ENCODE data around the gene MZT2A.
"Not testable (repeated sequence)": the region's sequence is repeated elsewhere in the genome, so short reads cannot be mapped to it uniquely, and the experiment has no call there.

Gene MZT2A

DNA sequence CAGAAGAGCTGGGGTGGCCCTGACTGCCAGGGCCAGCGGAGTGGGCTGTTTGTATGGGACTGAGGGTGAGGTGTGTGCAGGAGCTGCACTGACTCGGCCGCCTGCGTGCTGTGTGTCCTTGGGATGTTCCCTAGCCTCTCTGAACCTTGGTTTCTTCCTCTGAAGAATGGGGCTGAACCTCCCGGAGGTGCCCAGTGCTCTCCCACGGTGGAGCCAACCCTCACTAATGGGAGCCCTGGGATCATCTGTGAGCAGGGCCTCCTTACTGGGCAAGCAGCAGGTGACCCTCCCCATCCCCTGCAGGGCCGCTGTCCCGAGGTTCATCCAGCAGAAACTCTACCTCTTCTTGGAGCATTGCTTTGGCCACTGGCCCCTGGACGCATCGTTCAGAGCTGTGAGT is 23.8 kb upstream of the MZT2A start:
- TF ChIP-seq, protein P1, sequence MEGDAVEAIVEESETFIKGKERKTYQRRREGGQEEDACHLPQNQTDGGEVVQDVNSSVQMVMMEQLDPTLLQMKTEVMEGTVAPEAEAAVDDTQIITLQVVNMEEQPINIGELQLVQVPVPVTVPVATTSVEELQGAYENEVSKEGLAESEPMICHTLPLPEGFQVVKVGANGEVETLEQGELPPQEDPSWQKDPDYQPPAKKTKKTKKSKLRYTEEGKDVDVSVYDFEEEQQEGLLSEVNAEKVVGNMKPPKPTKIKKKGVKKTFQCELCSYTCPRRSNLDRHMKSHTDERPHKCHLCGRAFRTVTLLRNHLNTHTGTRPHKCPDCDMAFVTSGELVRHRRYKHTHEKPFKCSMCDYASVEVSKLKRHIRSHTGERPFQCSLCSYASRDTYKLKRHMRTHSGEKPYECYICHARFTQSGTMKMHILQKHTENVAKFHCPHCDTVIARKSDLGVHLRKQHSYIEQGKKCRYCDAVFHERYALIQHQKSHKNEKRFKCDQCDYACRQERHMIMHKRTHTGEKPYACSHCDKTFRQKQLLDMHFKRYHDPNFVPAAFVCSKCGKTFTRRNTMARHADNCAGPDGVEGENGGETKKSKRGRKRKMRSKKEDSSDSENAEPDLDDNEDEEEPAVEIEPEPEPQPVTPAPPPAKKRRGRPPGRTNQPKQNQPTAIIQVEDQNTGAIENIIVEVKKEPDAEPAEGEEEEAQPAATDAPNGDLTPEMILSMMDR (IDR thresholded peaks at IDR 0.05; ENCODE audit: low read depth, low read length), result no peak
- Histone ChIP-seq H3K36me3 (no peaks in the 10 kb centered on the region), H3K9me3 (ENCODE audit: severe bottlenecking) (no peaks in the 10 kb centered on the region), H3K27me3 (ENCODE audit: insufficient read depth, low read depth, severe bottlenecking) (no peaks in the 10 kb centered on the region), H3K4me3 (ENCODE audit: low read depth, low read length) (no peak overlapping the region), H3K27ac (no peak overlapping the region)
- no peak for DNase-seq

DNA sequence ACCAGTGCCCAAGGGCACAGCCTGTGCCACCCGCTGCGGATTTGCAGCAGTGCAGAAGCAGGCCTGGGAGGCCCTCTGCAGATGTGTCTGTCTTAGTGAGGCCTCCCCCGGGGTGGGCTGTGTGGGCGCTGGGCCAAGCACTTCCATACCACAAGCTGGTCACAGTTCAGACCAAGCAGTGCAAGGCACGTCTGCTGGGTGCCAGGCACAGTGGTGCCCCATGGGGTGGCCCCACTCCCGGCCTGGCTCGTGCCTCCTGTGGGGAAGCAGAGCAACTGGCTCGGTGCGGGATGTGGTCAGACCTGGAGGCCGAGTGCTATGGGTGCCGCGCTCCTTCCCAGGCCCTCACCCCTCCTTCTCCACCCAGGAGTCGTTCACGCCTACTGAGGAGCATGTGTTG is 23.0 kb upstream of the MZT2A start:
- H3K27me3 ChIP-seq (ENCODE audit: insufficient read depth, low read depth, severe bottlenecking); H3K9me3 ChIP-seq (ENCODE audit: severe bottlenecking); H3K27ac ChIP-seq; DNase-seq; H3K36me3 ChIP-seq; H3K4me3 ChIP-seq (ENCODE audit: low read depth, low read length): not testable (repeated sequence)

DNA sequence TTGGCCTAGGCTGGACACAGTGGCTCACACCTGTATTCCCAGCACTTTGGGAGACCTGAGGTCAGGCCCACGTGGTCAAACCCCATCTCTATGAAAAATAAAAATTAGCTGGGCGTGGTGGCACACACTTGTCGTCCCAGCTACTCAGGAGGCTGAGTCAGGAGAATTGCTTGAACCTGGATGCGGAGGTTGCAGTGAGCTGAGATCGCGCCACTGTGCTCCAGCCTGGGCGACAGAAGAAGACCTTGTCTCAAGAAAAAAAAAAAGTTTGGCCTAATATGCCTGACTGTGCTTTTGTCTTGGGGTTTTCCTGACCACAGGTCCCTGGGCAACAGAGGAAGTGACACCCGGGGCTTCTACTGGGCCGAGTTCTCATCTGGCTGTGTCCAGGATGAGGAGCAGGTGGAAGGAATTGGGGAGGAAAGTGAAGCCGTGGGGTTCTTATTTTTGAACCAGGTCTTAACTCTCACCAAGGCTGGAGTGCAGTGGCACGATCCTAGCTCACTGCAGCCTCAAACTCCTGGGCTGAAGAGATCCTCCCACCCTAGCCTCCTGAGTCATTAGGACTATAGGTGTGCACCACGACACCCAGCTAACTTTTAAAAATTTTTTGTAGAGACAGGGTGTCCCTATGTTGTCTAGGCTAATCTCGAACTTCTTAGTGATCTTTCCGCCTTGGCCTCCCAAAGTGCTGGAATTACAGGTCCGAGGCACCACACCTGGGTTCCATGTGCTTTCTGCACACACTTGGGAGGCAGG is 22.4 kb upstream of the MZT2A start:
- not testable (repeated sequence) for H3K36me3 ChIP-seq; H3K27me3 ChIP-seq (ENCODE audit: insufficient read depth, low read depth, severe bottlenecking); H3K4me3 ChIP-seq (ENCODE audit: low read depth, low read length); H3K9me3 ChIP-seq (ENCODE audit: severe bottlenecking); H3K27ac ChIP-seq; DNase-seq

DNA sequence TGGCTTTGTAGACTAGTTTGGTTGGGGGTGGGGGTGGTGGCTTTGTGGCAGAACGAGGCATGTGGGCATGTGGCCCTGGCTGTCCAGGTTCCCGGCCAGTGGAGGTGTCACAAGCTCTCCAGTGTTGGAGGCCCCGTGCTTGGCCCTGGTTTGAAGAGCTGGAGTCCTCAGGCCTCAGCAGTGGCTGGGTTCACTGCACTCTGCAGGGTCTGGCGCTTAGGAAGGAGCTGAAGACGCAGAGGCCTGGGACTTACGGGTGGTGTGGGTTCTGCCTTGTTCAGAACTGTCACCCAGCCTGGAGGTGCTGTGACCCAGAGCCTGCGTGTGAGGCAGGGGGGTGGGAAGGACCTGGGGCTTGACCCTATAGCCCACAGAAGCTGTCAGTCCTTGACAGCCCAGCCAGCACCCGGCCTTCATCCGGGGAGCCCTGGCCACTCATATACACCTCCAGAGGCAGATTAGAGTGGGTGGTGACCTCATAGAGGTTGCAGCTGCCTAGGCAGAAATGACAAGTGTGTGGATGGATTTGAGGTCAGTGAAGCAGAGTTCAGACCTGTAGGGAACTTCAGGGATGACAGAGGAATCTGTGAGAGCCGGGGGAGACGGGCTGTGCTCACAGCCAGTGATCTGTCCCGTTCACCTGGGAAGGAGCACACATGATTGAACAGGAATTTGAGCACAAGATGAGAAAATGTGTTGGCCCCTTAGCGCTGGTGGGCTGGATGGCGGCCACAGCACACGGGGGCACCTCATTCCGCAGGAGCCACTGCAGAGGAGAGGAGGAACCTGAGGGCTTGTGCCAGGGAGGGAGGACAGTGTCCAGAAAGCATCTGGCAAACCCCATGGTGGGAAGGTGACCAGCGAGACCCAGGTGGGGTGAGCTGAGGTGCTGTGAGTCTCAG is 20.0 kb upstream of the MZT2A start:
- H3K9me3 ChIP-seq (ENCODE audit: severe bottlenecking); H3K4me3 ChIP-seq (ENCODE audit: low read depth, low read length); H3K27me3 ChIP-seq (ENCODE audit: insufficient read depth, low read depth, severe bottlenecking); H3K36me3 ChIP-seq; DNase-seq; H3K27ac ChIP-seq: not testable (repeated sequence)

DNA sequence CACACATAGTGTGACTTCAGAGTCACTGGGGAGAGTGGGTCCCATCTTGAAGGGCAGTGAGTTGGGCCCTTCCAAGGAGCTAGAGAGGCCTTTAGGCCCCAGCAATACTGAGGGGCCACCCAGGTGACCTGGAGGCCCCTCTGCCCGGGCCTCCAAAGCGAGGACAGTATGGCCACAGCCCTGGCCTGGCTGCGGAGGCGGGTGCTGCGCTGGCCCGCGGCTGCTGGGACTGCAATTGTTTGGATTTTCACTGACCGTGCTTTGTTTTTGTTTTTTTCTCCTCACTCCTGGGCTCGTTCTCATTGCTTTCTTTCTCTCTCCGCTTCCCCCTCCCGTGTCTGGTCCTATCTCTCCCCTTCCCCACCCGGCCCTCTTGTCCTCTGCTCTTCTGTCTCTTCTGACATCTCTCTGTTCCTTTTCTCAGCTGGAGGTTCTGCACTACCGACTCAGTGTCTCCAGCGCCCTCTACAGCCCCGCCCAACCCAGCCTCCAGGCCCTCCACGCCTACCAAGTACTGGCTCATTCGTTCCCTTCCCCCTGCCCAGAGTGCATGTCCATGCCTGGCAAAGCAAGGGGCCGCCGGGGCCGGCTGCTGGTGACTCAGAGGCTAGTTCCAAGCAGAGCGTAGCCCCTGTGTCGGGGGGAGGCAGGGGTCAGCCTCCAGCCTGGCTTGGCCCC is 19.2 kb upstream of the MZT2A start:
- not testable (repeated sequence) for H3K36me3 ChIP-seq; H3K27me3 ChIP-seq (ENCODE audit: insufficient read depth, low read depth, severe bottlenecking); DNase-seq; H3K9me3 ChIP-seq (ENCODE audit: severe bottlenecking); H3K27ac ChIP-seq; H3K4me3 ChIP-seq (ENCODE audit: low read depth, low read length)

DNA sequence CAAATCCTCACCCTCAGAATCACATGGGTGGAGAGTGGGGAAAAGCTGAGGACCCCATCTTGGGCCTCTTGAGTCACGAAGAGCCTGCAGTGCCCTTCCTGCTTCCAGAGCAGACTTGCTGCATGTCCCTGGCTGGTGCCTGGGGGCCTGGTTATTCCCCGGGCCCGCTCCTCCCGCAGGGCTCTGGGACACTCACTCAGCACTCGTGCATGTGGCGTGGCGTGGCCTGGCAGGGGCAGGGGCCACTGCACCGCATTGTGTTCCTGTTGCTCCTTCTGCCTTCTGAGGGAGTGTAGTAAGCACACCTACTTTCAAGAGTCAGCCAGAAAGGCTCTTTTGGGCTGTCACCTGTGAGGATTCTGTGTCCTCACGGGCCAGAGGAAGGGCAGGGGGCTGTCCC is 17.4 kb upstream of the MZT2A start:
- H3K27me3 ChIP-seq (ENCODE audit: insufficient read depth, low read depth, severe bottlenecking), result no peaks in the 10 kb centered on the region
- DNase-seq, result no peak
- TF ChIP-seq, protein P1 (IDR thresholded peaks at IDR 0.05; ENCODE audit: low read depth, low read length), result no peak
- H3K9me3 ChIP-seq (ENCODE audit: severe bottlenecking), result no peaks in the 10 kb centered on the region
- no peak overlapping the region for H3K4me3 ChIP-seq (ENCODE audit: low read depth, low read length)
- H3K36me3 ChIP-seq, result peaks cover 8% of the 10 kb centered on the region
- H3K27ac ChIP-seq, result no peak overlapping the region

DNA sequence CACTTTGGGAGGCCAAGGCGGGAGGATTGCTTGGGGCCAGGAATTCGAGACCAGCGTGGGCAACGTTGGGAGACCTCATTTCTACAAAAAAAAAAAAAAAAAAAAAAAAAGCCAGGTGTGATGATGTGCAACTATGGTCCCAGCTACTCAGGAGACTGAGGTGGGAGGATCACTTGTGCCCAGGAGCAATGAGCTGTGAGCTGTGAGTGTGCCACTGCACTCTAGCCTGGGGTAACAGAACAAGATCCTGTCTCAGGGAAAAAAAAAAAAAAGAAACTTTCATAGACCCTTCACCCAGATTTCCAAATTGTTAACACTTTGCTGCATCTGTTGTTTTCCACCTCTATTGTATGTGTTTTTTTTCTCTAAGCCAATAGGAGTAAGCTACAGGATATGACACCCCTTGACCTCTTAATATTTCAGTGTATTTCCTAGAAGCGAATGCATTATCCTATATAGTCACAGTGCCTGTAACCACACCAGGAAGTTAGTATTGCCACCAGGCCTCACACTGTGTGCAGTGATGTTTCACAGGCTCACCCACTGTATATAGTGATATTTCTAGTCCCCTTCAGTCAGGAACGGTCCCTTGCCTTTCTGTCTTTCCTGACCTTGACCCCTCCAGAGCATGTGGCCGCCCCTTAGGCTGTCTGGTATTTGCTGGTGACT is 12.0 kb upstream of the MZT2A start:
- not testable (repeated sequence) for H3K9me3 ChIP-seq (ENCODE audit: severe bottlenecking); H3K27ac ChIP-seq; DNase-seq; H3K4me3 ChIP-seq (ENCODE audit: low read depth, low read length); H3K27me3 ChIP-seq (ENCODE audit: insufficient read depth, low read depth, severe bottlenecking)
- H3K36me3 ChIP-seq, result peaks cover 11% of the 10 kb centered on the region

DNA sequence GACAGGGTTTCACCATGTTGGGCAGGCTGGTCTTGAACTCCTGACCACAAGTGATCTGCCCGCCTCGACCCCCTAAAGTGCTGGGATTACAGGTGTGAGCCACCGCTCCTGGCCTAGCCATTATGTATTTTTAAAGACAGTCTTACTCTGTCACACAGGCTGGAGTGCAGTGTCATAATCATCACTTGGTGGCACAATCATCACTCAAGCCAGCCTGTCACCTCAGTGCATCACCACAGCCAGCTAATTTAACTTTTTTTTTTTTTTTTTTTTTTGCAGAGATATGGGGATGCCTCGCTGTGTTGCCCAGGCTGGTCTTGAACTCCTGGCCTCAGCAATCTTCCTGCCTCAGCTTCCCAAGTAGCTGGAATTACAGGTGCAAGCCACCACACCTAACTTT is 11.4 kb upstream of the MZT2A start:
- peaks cover 11% of the 10 kb centered on the region for H3K36me3 ChIP-seq

DNA sequence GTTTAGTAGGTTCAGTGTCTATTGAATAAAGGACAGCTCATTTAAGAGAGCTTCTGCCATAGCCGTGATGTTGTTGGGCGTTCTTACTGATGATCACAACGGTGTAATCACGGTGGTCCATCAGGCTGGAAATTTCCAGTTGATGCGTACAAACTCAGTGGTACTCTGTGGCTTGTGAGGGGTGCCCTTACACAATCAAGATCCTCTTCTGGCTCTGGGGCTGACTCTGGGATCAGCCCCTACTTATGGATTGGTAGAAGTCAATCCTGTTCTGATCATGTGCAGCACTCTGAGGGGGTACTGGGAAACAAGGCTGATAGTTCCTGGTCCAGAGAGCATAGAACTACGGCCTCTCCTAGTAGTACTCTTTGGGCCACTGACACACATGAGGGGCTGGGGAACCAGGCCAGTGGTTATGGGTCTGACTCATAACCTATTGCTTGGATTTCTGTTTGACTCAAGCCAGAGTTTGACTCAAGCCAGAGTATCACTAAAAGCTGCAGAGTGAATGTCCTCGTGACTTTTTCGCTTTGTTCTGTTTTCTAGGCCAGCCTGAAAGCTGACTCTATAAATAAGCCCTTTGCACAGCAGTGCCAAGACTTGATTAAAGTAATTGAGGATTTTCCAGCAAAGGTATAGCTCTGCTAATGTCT is 6.2 kb upstream of the MZT2A start:
- not testable (repeated sequence) for H3K27me3 ChIP-seq (ENCODE audit: insufficient read depth, low read depth, severe bottlenecking); H3K9me3 ChIP-seq (ENCODE audit: severe bottlenecking); DNase-seq; H3K4me3 ChIP-seq (ENCODE audit: low read depth, low read length); H3K36me3 ChIP-seq; H3K27ac ChIP-seq

More for the DNA sequence above, 11.4 kb upstream of the MZT2A start:
- DNase-seq; H3K4me3 ChIP-seq (ENCODE audit: low read depth, low read length); H3K9me3 ChIP-seq (ENCODE audit: severe bottlenecking); H3K27me3 ChIP-seq (ENCODE audit: insufficient read depth, low read depth, severe bottlenecking); H3K27ac ChIP-seq: not testable (repeated sequence)

DNA sequence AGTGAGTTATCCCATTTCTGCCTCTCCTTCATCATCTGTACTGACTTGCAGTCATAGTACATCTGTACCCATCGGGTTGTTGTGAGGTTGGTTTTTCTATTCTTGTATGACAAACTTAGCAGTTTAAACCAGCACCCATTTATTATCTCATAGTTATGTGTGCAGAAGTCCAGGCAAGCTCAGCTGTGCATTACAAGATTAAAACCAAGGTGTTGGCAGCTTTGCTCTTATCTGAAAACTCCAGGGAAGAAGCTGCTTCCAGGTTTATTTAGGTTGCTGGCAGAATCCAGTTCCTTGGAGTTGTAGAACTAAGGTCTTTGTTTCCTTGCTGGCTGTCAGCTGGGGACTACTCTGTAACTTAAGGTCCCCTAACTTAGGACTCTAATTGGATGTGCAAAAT is 3.3 kb upstream of the MZT2A start:
- not testable (repeated sequence) for DNase-seq; H3K27me3 ChIP-seq (ENCODE audit: insufficient read depth, low read depth, severe bottlenecking); H3K27ac ChIP-seq; H3K9me3 ChIP-seq (ENCODE audit: severe bottlenecking); H3K4me3 ChIP-seq (ENCODE audit: low read depth, low read length); H3K36me3 ChIP-seq
